ENCODE measurements around the gene CNN1. TPM values are rescaled to one million over a fixed set of nuclear protein-coding genes. Genes with fewer than 3 reads are reported as not detected.

CNN1 gene
- total RNA-seq, 4 donors from 2014 or later = 6.4 to 43.8 (median 14.5) TPM

DNA sequence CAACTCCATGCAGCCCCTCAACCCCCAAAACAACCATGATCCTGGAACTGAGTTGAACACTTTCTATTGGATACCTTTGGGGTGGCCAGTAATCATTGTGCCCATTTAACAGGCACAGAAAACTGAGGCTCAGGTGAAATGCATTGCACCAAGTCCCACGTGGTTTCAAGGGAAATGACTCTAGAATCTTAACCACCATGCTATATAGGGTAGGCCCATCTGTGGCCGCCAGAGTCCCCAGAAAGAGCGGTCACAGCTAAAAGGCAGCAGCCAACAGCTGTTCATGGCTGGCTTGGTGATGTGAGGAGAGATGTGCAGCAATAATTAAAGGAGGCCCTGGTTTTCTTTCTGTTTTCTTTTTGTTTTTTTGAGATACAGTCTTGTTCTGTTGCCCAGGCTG, 2.6 kb downstream of the CNN1 start:
- TF ChIP-seq, protein P1, sequence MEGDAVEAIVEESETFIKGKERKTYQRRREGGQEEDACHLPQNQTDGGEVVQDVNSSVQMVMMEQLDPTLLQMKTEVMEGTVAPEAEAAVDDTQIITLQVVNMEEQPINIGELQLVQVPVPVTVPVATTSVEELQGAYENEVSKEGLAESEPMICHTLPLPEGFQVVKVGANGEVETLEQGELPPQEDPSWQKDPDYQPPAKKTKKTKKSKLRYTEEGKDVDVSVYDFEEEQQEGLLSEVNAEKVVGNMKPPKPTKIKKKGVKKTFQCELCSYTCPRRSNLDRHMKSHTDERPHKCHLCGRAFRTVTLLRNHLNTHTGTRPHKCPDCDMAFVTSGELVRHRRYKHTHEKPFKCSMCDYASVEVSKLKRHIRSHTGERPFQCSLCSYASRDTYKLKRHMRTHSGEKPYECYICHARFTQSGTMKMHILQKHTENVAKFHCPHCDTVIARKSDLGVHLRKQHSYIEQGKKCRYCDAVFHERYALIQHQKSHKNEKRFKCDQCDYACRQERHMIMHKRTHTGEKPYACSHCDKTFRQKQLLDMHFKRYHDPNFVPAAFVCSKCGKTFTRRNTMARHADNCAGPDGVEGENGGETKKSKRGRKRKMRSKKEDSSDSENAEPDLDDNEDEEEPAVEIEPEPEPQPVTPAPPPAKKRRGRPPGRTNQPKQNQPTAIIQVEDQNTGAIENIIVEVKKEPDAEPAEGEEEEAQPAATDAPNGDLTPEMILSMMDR (IDR thresholded peaks at IDR 0.05) = no peak
- ATAC-seq (ENCODE audit: low FRiP score) (no peak), DNase-seq (ENCODE audit: low spot score) (no peak)

DNA sequence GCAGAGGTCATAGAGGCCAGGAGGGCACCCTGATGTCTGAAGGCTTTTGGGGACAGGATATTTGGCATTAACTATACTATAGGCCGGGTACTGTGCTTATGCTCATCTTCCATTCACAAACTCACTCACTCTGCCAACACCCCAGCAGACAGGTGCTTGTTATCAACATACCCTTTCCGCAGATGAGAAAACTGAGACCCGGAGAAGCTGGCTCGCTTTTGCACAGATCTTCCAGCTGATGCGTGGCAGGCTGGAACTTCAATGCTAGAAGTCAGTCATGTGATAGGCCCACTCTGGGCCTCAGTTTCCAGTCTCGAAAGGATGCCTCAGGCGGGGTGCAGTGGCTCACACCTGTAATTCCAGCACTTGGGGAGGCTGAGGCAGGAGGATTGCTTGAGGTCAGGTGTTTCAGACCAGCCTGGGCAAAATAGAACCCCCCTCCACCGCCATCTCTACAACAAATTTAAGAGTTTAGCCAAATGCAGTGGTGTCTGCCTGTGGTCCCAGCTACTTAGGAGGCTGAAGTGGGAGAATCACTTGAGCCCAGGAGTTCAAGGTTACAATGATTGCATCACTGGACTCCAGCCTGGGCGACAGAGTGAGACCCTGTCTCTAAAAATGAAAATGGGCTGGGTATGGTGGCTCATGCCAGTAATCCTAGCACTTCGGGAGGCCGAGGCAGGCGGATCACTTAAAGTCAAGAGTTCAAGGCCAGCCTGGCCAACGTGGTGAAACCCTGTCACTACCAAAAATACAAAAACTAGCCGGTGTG, 9.5 kb downstream of the CNN1 start:
- no peak for DNase-seq (ENCODE audit: low spot score)
- ATAC-seq (ENCODE audit: low FRiP score) = no peak
- TF ChIP-seq, protein P1 (IDR thresholded peaks at IDR 0.05) = no peak

DNA sequence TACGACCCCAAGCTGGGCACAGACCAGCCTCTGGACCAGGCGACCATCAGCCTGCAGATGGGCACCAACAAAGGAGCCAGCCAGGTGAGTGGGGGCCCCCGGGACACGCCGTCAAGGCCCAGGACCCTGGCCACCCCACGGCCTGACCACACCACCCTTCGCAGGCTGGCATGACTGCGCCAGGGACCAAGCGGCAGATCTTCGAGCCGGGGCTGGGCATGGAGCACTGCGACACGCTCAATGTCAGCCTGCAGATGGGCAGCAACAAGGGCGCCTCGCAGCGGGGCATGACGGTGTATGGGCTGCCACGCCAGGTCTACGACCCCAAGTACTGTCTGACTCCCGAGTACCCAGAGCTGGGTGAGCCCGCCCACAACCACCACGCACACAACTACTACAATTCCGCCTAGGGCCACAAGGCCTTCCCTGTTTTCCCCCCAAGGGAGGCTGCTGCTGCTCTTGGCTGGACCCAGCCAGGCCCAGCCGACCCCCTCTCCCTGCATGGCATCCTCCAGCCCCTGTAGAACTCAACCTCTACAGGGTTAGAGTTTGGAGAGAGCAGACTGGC, 10.8 kb downstream of the CNN1 start:
- DNase-seq (ENCODE audit: low spot score) = no peak
- TF ChIP-seq, protein P1 (IDR thresholded peaks at IDR 0.05) = no peak
- ATAC-seq (ENCODE audit: low FRiP score) = no peak

DNA sequence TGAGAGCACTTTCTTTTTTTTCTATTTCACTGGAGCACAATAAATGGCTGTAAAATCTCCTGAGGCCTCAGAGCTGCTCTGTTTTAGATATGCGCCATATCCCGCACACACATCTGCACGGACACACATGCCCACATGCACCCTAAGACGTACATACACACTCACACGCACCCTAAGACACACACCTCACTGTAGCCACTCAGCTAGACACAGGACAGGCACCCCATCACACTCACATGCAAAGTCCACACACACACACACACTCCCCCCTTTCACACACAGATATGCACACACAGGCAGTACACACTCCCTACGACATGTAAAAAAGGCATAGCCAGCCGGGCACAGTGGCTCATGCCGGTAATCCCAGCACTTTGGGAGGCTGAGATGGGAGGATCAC, 11.6 kb downstream of the CNN1 start:
- ATAC-seq (ENCODE audit: low FRiP score) = no peak
- TF ChIP-seq, protein P1 (IDR thresholded peaks at IDR 0.05) = no peak

DNA sequence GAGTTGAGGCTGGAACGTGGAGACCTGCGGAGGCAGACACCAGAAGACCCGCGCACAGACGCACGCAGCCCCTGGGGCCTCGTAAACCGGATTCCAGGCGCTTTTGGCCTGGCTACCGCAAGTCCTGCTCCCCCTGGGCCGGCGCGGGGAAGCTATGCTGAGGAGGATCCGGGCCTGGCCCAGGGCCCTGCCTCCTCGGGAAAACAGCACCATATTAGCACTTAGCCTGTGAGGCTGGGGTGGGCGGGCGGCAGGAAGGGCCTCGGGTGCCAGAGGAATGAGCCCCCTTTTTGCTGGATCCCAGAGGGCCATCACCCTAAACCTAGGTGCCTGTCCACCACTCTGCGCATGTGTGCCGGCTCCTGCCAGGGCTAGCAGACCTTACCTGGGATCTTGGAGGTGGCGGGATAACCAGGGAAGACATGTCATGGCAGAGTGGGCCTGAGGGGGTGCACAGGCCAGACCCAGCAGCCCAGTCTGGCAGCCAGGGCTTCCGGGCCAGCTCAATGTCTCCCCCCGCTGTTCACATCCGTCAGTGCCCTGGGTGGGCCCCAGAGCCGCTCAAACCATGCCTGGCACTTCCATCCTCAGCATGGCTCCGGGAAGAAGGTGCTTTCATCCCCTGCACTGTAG, 13.1 kb downstream of the CNN1 start:
- no peak for DNase-seq (ENCODE audit: low spot score)

More for the DNA sequence above, 11.6 kb downstream of the CNN1 start:
- no peak for DNase-seq (ENCODE audit: low spot score)

DNA sequence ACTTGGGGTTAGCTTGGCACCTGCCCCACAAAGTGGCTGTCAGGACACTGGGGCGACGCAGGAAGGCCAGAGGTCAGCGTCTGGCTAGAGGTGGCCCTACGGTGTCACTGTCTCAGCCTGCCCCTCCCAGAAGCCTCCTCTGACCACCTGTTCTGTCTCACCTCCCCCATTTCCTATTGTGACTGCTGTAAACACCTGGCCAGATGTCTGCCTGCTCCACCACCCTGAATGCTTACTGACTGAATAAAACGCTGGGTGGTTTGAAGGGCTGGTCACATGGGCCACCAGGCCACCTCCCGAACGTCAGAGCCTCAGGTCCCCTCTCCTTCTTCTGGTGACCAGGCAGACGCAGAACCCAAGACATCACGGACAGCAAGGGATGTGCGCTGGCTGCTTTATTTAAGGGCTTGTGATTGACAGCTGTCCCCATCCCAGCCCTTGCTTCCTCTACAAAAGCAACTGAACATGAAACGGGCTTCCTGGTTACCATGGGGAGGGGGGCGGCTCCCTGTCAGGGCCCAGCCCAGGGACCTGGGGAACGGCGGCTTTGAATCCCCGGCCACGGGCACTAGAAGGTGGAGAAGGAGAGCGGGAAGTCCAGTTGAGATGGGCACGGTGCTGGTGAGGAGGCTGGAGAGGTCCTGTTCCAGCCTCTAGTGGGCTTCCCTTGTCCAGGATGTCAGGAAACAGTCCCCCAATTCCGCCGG, 14.2 kb downstream of the CNN1 start:
- TF ChIP-seq, protein P1 (IDR thresholded peaks at IDR 0.05) = no peak
- ATAC-seq (ENCODE audit: low FRiP score) = no peak
- DNase-seq (ENCODE audit: low spot score) = no peak

More for the DNA sequence above, 13.1 kb downstream of the CNN1 start:
- ATAC-seq (ENCODE audit: low FRiP score) = no peak
- TF ChIP-seq, protein P1 (IDR thresholded peaks at IDR 0.05) = no peak

All from omental fat pad (tissue), 4 donors.